Right lobe of liver (tissue), 4 donors: ENCODE measurements around the gene CYP46A1.

Source experiments
- CTCF ChIP-seq, 4 donors: fragments of 200-600 bp in 3 of 4; fragments of 450-650 bp in 1 of 4; IDR thresholded peaks; one replicate each; pipeline versions ENCODE4 v1.5.1 to v1.8.0; 2016 to 2022; ENCODE audit warnings: antibody characterized with exemption in 4 of 4, mild to moderate bottlenecking in 2 of 4
- POLR2A ChIP-seq: fragments of 450-650 bp; IDR thresholded peaks from one replicate; pipeline ENCODE4 v1.6.1; 2017; ENCODE audit warnings: antibody characterized with exemption, mild to moderate bottlenecking
- donor health status: DM: no; HTN: no; CAD: no.
- donor health status: DM: no; HTN: no; CAD: no.
- donor health status: DM: no; HTN: yes; CAD: no.

- TF ChIP-seq POLR2A (no peak), CTCF (IDR thresholded peaks at IDR 0.05) (no peak)
These were observed 52.7 kb downstream of the CYP46A1 start for GRCh38 chr14:99736603-99737371.
